HG02970 (cell line): ENCODE measurements around the gene PTPN14.

Experiments used
- ATAC-seq: cut with Tn5 transposase; IDR thresholded peaks from one replicate; pipeline ENCODE4 v1.9.1; 2021; ENCODE audit warnings: mild to moderate bottlenecking, moderate library complexity, moderate number of reproducible peaks; ENCODE audit not compliant: unreplicated experiment, low FRiP score

PTPN14 gene

GRCh38 chr1:214439352-214440119 is 111.9 kb downstream of the PTPN14 start:
- peak; percentile 88 for ATAC-seq

- ATAC-seq, result no peak
Measured at GRCh38 chr1:214438530-214438929, 112.9 kb downstream of the PTPN14 start.

DNA sequence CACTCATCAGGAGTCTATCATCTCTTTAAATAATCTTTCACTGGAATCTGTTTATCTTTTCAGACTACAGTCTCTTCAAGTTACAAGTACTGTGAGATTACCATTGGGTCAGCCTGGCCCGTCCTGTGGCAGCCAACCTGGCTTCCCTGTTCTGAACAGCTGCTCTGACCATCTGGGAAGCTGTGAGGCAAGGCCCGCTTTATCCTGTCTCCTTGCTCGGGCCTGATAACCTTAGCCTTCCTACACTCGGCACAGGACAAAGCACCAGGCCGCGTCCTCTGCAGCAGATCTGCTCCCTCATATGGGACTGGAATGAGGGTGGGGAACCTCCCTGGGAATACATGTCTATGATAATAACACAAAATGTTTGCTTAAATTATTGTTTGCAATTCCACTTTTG is 113.3 kb downstream of the PTPN14 start:
- ATAC-seq, result no peak

- ATAC-seq, result no peak
Measured at GRCh38 chr1:214435867-214436266, 115.5 kb downstream of the PTPN14 start.

DNA sequence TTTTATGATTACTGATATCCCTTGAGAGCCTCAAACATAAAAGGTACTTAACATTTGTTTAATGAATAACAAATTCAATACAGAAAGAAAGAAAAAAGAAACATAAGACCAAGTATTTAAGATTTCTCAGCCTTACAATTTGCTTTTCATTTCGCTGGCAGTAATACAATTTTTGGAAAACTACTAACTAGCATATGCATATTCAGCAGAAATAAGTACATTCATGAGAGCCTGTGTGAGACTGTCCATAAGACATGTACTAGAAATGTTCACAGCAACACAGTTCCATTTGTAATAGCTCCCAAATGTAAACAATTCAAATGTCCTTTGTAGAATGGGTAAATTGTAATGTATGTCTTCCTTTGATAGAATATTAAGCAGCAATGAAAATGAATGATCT is 119.2 kb downstream of the PTPN14 start:
- ATAC-seq, result no peak

GRCh38 chr1:214429951-214430770 is 121.2 kb downstream of the PTPN14 start:
- no peak for ATAC-seq

- peak; percentile 87 for ATAC-seq
Measured at GRCh38 chr1:214427871-214428277, 123.5 kb downstream of the PTPN14 start.

GRCh38 chr1:214426426-214426812 is 125.0 kb downstream of the PTPN14 start:
- no peak for ATAC-seq

DNA sequence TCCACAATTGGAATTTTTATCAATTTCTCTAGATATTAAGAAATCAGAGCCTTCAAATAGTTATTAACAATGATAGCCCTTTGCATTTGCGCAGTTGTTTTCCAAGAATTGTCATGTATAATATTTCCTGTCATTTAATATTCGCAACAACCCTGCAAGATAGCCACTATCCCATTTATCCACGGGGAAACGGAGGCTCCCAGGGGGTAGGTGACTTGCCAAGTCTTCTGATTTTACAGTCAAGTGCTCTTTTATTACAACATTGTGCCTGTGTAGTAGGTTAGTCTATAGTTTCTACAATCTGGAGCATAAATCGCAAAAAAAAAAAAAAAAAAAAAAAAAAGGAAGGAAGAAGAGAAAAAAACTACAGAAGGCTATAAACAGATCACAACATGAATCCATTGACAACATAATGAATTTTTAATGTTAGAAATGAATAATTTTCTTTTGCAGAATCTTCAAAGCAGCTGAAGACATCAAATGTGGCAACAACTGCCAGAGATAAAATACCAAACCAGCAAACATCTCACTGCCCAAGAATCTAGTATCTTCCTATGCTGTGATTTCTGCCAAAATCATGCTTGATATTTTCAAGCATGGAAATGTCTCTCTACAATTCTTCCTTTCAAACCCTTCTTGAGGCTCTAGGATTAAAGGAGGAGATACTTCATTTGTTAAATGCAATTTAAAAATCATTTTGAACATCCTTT is 125.5 kb downstream of the PTPN14 start:
- ATAC-seq, result no peak

DNA sequence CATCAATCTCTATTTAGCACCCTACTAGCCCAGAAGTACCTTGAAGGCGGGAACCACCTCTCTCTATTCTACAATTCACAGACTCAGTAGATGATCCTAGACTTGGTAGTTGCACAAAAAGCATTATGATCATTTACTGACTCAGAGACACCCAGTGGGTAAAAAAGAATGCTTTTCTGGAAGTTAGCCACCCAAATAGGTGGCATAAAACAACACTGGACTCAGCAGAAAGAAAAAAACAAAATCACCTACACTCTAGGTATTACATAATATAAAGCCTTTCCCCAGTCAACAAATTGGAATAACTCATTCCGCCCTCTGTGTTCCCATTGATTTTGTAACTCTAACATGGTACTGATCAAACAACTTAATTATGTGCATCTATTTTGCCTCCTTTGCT is 126.3 kb downstream of the PTPN14 start:
- ATAC-seq, result no peak

GRCh38 chr1:214423045-214423444 is 128.4 kb downstream of the PTPN14 start:
- no peak for ATAC-seq

DNA sequence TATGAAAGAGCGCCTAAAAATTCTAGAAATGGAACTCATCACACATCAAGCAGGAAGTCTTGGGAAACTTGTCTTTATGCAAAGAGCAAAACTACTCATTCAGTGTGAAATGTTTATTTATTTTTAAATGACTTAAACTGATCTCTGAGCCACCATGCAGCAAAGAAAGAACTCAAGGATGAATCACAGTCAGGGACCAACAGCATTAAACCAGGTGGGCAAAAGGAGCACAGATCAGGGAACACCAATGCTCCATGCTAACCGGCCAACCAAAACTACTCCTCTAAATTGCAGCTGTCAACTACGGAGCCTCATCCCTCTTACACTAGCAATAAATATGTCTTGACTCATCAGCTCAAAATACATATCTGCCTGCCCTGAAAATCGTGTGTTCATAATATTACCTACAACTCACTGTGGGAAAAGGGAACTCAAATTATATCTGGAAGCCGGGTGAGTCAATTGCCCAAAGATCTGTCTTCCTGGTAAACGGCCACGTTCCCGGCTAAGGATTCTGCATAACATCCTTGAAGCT is 129.2 kb downstream of the PTPN14 start:
- no peak for ATAC-seq

DNA sequence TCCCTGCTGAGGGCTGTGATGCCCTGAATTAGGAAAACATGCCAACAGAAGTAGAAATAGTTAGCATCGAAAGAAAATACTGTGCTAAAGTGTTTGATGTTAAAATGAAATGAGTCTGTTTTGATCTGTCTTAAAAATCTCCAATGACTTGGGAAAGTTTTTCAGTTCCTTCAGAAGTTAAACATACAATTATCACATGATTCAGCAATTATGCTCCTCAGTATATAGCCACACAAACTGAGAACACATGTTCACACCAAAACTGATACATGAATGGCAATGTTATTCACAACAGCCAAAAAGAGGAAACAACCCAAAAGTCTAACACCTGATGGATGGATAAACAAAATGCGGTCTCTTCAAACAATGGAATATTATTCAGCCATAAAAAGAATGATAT is 130.6 kb downstream of the PTPN14 start:
- ATAC-seq, result no peak

GRCh38 chr1:214420341-214420740 is 131.1 kb downstream of the PTPN14 start:
- no peak for ATAC-seq

- ATAC-seq, result no peak
Measured at GRCh38 chr1:214419650-214420049, 131.8 kb downstream of the PTPN14 start.

GRCh38 chr1:214418391-214418790 is 133.0 kb downstream of the PTPN14 start:
- no peak for ATAC-seq

GRCh38 chr1:214417545-214418210 is 133.7 kb downstream of the PTPN14 start:
- ATAC-seq, result no peak

DNA sequence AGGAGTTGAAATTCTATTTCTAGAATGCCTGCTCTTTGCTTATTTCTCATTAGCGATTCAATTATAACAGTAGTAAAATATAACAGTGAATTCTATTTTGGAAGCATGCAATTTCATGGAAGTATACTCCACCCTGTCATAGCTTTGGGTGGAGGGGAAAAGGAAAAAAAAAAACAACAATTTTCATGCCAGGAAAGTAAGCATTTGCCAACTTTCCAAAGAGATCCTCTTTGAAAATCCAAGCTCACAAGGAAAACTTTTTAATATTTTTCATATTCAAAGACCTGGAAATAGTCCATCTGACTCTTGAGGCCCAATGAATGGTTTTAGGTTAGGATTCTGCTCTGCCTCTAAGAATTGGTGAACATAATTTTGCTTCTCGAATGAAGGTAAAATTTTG is 134.5 kb downstream of the PTPN14 start:
- ATAC-seq, result no peak

- ATAC-seq, result no peak
Measured at GRCh38 chr1:214416417-214416816, 135.0 kb downstream of the PTPN14 start.

DNA sequence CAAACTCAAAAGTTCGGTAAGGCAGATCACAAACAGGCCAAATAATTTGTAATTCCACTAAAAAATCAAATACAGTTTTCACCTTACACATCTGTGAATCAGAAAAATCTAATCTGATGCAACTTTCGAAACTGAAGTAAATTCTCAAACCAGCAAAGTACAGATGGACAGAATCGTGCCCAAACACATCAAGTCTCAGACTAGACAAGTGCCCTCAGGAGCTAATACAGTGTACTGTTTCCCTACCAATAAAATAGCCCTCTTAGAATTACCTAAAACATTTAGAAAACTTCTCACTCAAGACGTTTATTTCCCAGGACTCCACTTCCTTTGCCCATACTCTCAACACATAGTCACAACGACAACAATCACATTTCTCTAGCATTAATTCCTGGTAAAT is 136.3 kb downstream of the PTPN14 start:
- no peak for ATAC-seq
